Thoracic aorta (tissue), 2 donors: ENCODE data around the gene CDH22. TPM values are rescaled to one million over a fixed set of nuclear protein-coding genes. Genes with fewer than 3 reads are reported as not detected.

Experiments
- ATAC-seq: fragments of 150-250 bp; one replicate; pipeline ENCODE4 v1.8.0; 2017; ENCODE audit warnings: low read depth; ENCODE audit not compliant: insufficient number of reproducible peaks, low FRiP score
- DNase-seq: peaks from one replicate; pipeline ENCODE4 v3.0.0-alpha.2; 2020; ENCODE audit warnings: low spot score
- H3K27ac ChIP-seq, 2 donors: fragments of 200-600 bp; sonication (generic); 1 replicate in 1 of 2; 2 replicates in 1 of 2; pipeline ENCODE4 v1.5.1; 2016; ENCODE audit warnings: mild to moderate bottlenecking in 2 of 2, moderate library complexity in 2 of 2
- H3K27me3 ChIP-seq: fragments of 200-600 bp; sonication (generic); replicated peaks from 2 replicates; pipeline ENCODE4 v1.6.0; 2016; ENCODE audit warnings: mild to moderate bottlenecking; ENCODE audit not compliant: insufficient read depth
- H3K36me3 ChIP-seq: fragments of 200-600 bp; sonication (generic); one replicate; pipeline ENCODE4 v1.5.1; 2016
- H3K4me1 ChIP-seq, 2 donors: fragments of 200-600 bp; sonication (generic); 1 replicate in 1 of 2; 2 replicates in 1 of 2; pipeline versions ENCODE4 v1.5.1 to v1.6.0; 2016; ENCODE audit warnings: low read depth in 2 of 2, mild to moderate bottlenecking in 1 of 2; ENCODE audit not compliant: control insufficient read depth in 1 of 2
- H3K4me3 ChIP-seq: fragments of 200-600 bp; sonication (generic); 2 replicates; pipeline ENCODE4 v1.5.1; 2016; ENCODE audit warnings: mild to moderate bottlenecking
- H3K9me3 ChIP-seq: fragments of 200-600 bp; sonication (generic); 2 replicates; pipeline ENCODE4 v1.5.1; 2016
- total RNA-seq, 2 donors: library from RNA; depleted of rRNA; stranded (reverse); fragments of >200 nt; gene quantifications; one replicate each; pipeline versions ENCODE4 v1.1.0 to v1.2.3, GENCODE V29; 2016
- TF ChIP-seq, protein P1 (sequence below): fragments of 200-600 bp; sonication (generic); IDR thresholded peaks from one replicate; pipeline ENCODE4 v1.5.1; 2019; ENCODE audit warnings: antibody characterized with exemption

The CDH22 gene
- total RNA-seq, 2 donors from 2014 or later, result not detected

DNA sequence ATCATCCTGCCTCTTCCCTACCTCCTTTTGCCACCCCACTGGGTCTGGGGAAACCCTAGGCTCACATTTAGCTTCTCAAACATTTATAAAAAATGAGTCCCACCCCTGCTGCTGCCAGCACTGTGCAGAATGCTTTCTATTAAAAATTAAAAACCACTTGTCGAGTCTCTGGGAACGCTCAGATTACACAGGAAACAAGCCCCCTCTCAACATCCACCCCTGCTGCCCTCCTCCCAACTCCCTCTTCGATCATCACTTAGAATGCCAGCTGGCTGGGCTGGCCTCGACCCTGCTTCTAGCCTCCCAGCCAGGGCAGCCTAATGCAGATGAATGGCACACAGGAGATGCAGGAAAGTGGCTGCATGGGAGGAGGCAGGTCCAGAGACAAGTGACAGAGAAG is 75.8 kb downstream of the CDH22 start:
- Histone ChIP-seq H3K27ac (no peak overlapping the region), H3K27me3 (no peaks in the 10 kb centered on the region), H3K9me3 (no peaks in the 10 kb centered on the region), H3K4me3 (no peak overlapping the region), H3K36me3 (no peaks in the 10 kb centered on the region), H3K4me1 (no peaks in the 10 kb centered on the region)
- ATAC-seq, result no peak
- no peak for DNase-seq
- TF ChIP-seq, protein P1, sequence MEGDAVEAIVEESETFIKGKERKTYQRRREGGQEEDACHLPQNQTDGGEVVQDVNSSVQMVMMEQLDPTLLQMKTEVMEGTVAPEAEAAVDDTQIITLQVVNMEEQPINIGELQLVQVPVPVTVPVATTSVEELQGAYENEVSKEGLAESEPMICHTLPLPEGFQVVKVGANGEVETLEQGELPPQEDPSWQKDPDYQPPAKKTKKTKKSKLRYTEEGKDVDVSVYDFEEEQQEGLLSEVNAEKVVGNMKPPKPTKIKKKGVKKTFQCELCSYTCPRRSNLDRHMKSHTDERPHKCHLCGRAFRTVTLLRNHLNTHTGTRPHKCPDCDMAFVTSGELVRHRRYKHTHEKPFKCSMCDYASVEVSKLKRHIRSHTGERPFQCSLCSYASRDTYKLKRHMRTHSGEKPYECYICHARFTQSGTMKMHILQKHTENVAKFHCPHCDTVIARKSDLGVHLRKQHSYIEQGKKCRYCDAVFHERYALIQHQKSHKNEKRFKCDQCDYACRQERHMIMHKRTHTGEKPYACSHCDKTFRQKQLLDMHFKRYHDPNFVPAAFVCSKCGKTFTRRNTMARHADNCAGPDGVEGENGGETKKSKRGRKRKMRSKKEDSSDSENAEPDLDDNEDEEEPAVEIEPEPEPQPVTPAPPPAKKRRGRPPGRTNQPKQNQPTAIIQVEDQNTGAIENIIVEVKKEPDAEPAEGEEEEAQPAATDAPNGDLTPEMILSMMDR, result no peak

DNA sequence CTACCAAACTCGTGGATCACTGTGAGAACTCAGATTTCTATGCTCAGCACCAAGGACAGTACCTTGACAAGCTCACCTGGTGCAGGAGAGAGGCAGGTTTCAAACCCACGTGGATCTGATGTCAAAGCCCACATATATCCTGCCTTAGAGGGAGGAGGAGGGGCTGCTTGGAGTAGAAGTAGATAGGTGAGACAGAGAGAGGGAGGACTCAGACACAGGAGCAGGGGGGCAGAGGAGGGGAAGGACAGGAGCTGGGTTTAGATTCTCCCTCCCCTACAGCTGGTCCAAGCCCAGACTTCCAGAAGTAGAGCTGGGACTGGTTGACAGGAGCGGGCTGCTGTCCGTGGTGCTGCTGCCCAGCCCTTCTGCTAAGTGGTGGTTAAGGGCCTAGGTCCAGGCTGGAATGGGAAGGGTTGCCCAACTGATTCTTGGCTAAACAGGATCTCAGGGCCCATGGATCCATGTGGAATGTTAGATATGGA is 77.5 kb downstream of the CDH22 start:
- DNase-seq (no peak), ATAC-seq (no peak)
- Histone ChIP-seq H3K4me1 (no peaks in the 10 kb centered on the region), H3K36me3 (no peaks in the 10 kb centered on the region), H3K9me3 (no peaks in the 10 kb centered on the region), H3K27ac (no peak overlapping the region), H3K27me3 (no peaks in the 10 kb centered on the region), H3K4me3 (no peak overlapping the region)
- TF ChIP-seq, protein P1, result no peak

GRCh38 chr20:46230106-46230491 is 78.2 kb downstream of the CDH22 start:
- Histone ChIP-seq H3K4me3 (no peak overlapping the region), H3K9me3 (no peaks in the 10 kb centered on the region), H3K27me3 (no peaks in the 10 kb centered on the region), H3K27ac (no peak overlapping the region), H3K36me3 (no peaks in the 10 kb centered on the region), H3K4me1 (no peaks in the 10 kb centered on the region)
- ATAC-seq (no peak), DNase-seq (no peak)
- TF ChIP-seq, protein P1, result no peak

GRCh38 chr20:46229478-46230105 is 78.7 kb downstream of the CDH22 start:
- H3K27me3 ChIP-seq, result no peaks in the 10 kb centered on the region
- no peak for ATAC-seq
- no peaks in the 10 kb centered on the region for H3K36me3 ChIP-seq
- TF ChIP-seq, protein P1, result no peak
- H3K4me1 ChIP-seq, result no peaks in the 10 kb centered on the region
- no peaks in the 10 kb centered on the region for H3K9me3 ChIP-seq
- DNase-seq, result no peak
- H3K27ac ChIP-seq, result no peak overlapping the region
- H3K4me3 ChIP-seq, result no peak overlapping the region

DNA sequence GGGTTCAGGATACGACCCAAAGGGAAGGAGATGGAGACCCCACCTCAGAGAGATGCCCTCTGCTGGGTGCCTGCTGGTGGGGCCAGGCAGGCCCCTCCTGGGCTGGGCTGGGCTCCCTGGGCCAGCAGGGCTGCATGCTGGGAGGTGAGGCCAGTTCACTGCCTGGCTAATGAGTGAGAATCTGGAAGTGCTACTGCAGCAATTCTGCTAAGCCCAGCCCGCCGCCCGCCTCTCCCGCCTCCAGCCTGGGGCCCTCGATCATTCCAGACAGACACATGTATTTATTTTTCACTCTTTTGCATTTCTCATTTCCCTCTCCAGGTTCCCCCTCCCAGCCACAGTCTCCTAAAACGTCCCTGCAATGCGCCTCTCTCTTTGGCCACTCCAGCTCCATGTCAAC is 79.6 kb downstream of the CDH22 start:
- no peaks in the 10 kb centered on the region for H3K27me3 ChIP-seq
- TF ChIP-seq, protein P1, result no peak
- no peak overlapping the region for H3K4me3 ChIP-seq

More for the DNA sequence above, 79.6 kb downstream of the CDH22 start:
- Histone ChIP-seq H3K27ac (no peak overlapping the region), H3K36me3 (no peaks in the 10 kb centered on the region), H3K4me1 (peaks cover 0 to 2% of the 10 kb centered on the region in 2 donors), H3K9me3 (no peaks in the 10 kb centered on the region)
- ATAC-seq (no peak), DNase-seq (no peak)
